ENCODE data around the gene EFNB2. TPM values are rescaled to one million over a fixed set of nuclear protein-coding genes. Genes with fewer than 3 reads are reported as not detected.

EFNB2 gene
- total RNA-seq (2022; extraction: Qiagen RNA extraction) = 3.9 to 5.7 TPM (median 4.9 TPM) in 5 replicates

GRCh38 chr13:106535552-106536243, at the start of gene EFNB2:
TSS of gene EFNB2 (minus strand) at chr13:106535662. CDS start at chr13:106534964, 698 bp downstream.

GRCh38 chr13:106567474-106568298, 32.2 kb upstream of the EFNB2 start, which contains the start of gene ARGLU1:
TSS of gene ARGLU1 (minus strand) at chr13:106568137. CDS start at chr13:106567919, 218 bp downstream.

Other genes with a start within 250 kb of the EFNB2 start
- gene ARGLU1, start 32.5 kb upstream of the EFNB2 start, total RNA-seq (2022; extraction: Qiagen RNA extraction) = 30.9 to 36.5 TPM (median 33.2 TPM) in 5 replicates